Activated CD4-positive, alpha-beta T cell treated with anti-CD3 and anti-CD28 coated beads, Interleukin-2, amount 10 ng/mL, durations not matched to agents 24 days and 14 days (primary cell): ENCODE data around the gene SRPK3. TPM values are rescaled to one million over a fixed set of nuclear protein-coding genes. Genes with fewer than 3 reads are reported as not detected.

Source experiments
- DNase-seq: peaks from one replicate; pipeline ENCODE4 v3.0.0; 2022
- H3K27ac Mint-ChIP-seq: one replicate; pipeline ENCODE4 v1.8.0; 2022; ENCODE audit warnings: mild to moderate bottlenecking, mixed read lengths
- H3K27me3 Mint-ChIP-seq: one replicate; pipeline ENCODE4 v1.8.0; 2022; ENCODE audit warnings: mixed read lengths
- H3K36me3 Mint-ChIP-seq: one replicate; pipeline ENCODE4 v1.8.0; 2022; ENCODE audit warnings: low read depth, mild to moderate bottlenecking, mixed read lengths
- H3K4me1 Mint-ChIP-seq: one replicate; pipeline ENCODE4 v1.8.0; 2021; ENCODE audit warnings: mixed read lengths
- H3K4me3 Mint-ChIP-seq: one replicate; pipeline ENCODE4 v1.8.0; 2022; ENCODE audit warnings: mild to moderate bottlenecking, moderate library complexity, mixed read lengths
- H3K9me3 Mint-ChIP-seq: one replicate; pipeline ENCODE4 v1.8.0; 2021; ENCODE audit warnings: mixed read lengths
- intact Hi-C: fragments of 100-400 bp; cut with micrococcal nuclease; formaldehyde crosslinking; loops from one replicate; pipeline ENCODE4 v1.15.1; 2023
- total RNA-seq: library from RNA; stranded (reverse); gene quantifications from 2 replicates; pipeline ENCODE4 v1.2.3, GENCODE V29; 2022

Gene SRPK3
- total RNA-seq, 1 donor from 2014 or later: not detected

- no peak overlapping the region for H3K4me3 Mint-ChIP-seq
These were observed 10.0 kb upstream of the SRPK3 start for GRCh38 chrX:153770601-153771414.

GRCh38 chrX:153771415-153772315 is 9.2 kb upstream of the SRPK3 start:
- H3K4me1 Mint-ChIP-seq: no peaks in the 10 kb centered on the region
- no peaks in the 10 kb centered on the region for H3K9me3 Mint-ChIP-seq
- intact Hi-C loops: no loop called here
- no peak overlapping the region for H3K4me3 Mint-ChIP-seq
- no peak overlapping the region for H3K27ac Mint-ChIP-seq
- H3K36me3 Mint-ChIP-seq: no peaks in the 10 kb centered on the region
- no peak for DNase-seq
- H3K27me3 Mint-ChIP-seq: no peaks in the 10 kb centered on the region

More at GRCh38 chrX:153770601-153771414, 10.0 kb upstream of the SRPK3 start:
- H3K27me3 Mint-ChIP-seq: no peaks in the 10 kb centered on the region
- H3K4me1 Mint-ChIP-seq: peaks cover 2% of the 10 kb centered on the region
- H3K9me3 Mint-ChIP-seq: no peaks in the 10 kb centered on the region
- no peaks in the 10 kb centered on the region for H3K36me3 Mint-ChIP-seq
- H3K27ac Mint-ChIP-seq: no peak overlapping the region
- intact Hi-C loops: no loop called here
- DNase-seq: no peak

DNA sequence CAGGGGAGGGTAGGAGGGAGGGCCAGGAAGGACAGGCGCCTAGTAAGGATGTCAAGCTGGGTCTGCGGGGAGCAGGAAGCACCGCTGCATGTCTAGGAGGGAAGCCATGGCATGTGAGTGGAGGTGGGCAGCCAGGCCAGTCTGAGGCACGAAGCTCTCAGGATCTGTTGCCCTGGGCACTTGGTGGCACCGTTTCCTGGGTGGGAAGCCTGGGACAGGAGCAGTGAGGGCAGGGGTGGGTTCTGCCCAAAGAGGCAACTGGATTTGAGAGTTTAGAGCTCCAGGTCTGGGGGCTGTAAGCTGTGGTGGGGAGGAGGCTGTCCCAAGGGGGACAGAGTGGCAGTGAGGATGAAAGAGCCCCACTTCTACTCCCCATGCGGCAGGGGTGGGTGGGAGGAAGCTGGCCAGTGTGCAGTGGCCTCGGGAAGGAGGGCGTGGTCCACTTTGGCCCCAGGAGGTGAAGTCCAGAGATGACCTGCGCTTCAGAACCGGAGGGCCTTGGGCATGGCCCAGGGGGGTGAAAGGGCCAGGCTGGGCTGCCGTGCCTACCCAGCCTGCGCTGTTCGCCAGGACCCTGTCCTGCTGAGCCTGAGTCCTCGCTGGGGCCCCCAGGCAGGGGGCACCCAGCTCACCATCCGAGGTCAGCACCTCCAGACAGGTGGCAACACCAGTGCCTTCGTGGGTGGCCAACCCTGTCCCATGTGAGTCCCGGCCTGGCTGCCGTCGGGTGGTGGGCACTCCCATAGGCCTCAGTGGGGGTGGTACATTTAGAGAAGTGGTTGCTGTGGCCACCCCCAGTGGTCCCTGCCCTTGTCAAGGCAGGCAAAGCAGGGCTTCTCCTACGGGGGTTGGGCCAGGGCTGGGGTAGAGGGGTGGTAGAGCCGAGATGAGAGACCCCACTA is 8.3 kb upstream of the SRPK3 start:
- Mint-ChIP-seq H3K27me3 (no peaks in the 10 kb centered on the region), H3K4me3 (no peak overlapping the region), H3K9me3 (no peaks in the 10 kb centered on the region), H3K27ac (no peak overlapping the region), H3K36me3 (no peaks in the 10 kb centered on the region), H3K4me1 (no peaks in the 10 kb centered on the region)
- no peak for DNase-seq
- intact Hi-C loops: no loop called here

- Mint-ChIP-seq H3K9me3 (no peaks in the 10 kb centered on the region), H3K4me3 (no peak overlapping the region), H3K36me3 (no peaks in the 10 kb centered on the region), H3K4me1 (no peaks in the 10 kb centered on the region), H3K27ac (no peak overlapping the region), H3K27me3 (no peaks in the 10 kb centered on the region)
- intact Hi-C loops: no loop called here
- DNase-seq: no peak
These were observed 7.6 kb upstream of the SRPK3 start for GRCh38 chrX:153773218-153773611.

DNA sequence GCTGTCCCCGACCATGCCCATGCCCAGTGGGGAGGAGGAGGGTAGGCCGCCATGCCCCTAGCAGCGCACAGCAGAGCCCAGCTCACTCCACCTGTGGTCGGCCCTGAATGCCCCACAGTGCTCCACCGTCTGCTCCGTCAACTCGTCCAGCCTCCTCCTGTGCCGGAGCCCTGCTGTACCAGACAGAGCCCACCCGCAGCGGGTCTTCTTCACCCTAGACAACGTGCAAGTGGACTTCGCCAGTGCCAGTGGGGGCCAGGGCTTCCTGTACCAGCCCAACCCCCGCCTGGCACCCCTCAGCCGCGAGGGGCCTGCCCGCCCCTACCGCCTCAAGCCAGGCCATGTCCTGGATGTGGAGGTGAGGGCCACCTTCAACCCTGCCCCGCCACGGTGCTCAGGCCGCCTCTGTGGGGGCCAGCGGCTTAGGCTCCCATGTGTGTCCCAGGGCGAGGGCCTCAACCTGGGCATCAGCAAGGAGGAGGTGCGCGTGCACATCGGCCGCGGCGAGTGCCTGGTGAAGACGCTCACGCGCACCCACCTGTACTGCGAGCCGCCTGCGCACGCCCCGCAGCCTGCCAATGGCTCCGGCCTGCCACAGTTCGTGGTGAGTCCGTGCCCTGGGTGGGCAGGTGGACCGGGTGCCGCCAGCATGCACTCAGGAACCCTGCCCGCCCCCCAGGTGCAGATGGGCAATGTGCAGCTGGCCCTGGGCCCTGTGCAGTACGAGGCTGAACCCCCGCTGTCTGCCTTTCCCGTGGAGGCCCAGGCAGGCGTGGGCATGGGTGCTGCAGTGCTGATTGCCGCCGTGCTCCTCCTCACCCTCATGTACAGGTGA is 6.9 kb upstream of the SRPK3 start:
- no peak overlapping the region for H3K27ac Mint-ChIP-seq
- no peaks in the 10 kb centered on the region for H3K4me1 Mint-ChIP-seq
- no peaks in the 10 kb centered on the region for H3K9me3 Mint-ChIP-seq
- intact Hi-C loops: no loop called here
- no peak for DNase-seq
- H3K27me3 Mint-ChIP-seq: no peaks in the 10 kb centered on the region
- no peaks in the 10 kb centered on the region for H3K36me3 Mint-ChIP-seq
- H3K4me3 Mint-ChIP-seq: no peak overlapping the region

- no peak overlapping the region for H3K4me3 Mint-ChIP-seq
- no peak for DNase-seq
- no peaks in the 10 kb centered on the region for H3K4me1 Mint-ChIP-seq
- H3K27ac Mint-ChIP-seq: no peak overlapping the region
- no peaks in the 10 kb centered on the region for H3K9me3 Mint-ChIP-seq
- intact Hi-C loops: no loop called here
- no peaks in the 10 kb centered on the region for H3K27me3 Mint-ChIP-seq
- no peaks in the 10 kb centered on the region for H3K36me3 Mint-ChIP-seq
These were observed 6.1 kb upstream of the SRPK3 start for GRCh38 chrX:153774576-153775292.

- Mint-ChIP-seq H3K27me3 (peaks cover 6% of the 10 kb centered on the region), H3K4me3 (no peak overlapping the region), H3K4me1 (no peaks in the 10 kb centered on the region), H3K36me3 (no peaks in the 10 kb centered on the region), H3K9me3 (no peaks in the 10 kb centered on the region), H3K27ac (no peak overlapping the region)
- no peak for DNase-seq
- intact Hi-C loops: no loop called here
These were observed 5.3 kb upstream of the SRPK3 start for GRCh38 chrX:153775293-153776119.

DNA sequence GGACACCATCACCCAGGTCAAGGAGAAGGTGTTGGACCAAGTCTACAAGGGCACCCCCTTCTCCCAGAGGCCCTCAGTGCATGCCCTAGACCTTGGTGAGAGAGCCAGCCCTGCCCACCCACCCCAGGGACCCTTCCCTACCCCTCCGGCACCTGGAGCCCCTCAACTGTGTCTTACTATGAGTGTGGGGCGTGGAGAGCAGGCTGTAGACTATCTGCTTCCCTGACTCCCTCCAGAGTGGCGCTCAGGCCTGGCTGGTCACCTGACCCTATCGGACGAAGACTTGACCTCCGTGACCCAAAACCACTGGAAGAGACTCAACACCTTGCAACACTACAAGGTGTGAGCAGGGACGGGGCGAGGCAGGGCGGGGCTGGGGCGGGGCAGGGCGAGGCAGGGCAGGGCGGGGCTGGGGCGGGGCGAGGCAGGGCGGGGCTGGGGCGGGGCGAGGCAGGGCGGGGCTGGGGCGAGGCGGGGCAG is 4.7 kb upstream of the SRPK3 start:
- Mint-ChIP-seq H3K27me3 (peaks cover 6% of the 10 kb centered on the region), H3K27ac (no peak overlapping the region), H3K4me3 (no peak overlapping the region), H3K4me1 (no peaks in the 10 kb centered on the region), H3K36me3 (no peaks in the 10 kb centered on the region), H3K9me3 (no peaks in the 10 kb centered on the region)
- DNase-seq: no peak
- intact Hi-C loops: no loop called here

DNA sequence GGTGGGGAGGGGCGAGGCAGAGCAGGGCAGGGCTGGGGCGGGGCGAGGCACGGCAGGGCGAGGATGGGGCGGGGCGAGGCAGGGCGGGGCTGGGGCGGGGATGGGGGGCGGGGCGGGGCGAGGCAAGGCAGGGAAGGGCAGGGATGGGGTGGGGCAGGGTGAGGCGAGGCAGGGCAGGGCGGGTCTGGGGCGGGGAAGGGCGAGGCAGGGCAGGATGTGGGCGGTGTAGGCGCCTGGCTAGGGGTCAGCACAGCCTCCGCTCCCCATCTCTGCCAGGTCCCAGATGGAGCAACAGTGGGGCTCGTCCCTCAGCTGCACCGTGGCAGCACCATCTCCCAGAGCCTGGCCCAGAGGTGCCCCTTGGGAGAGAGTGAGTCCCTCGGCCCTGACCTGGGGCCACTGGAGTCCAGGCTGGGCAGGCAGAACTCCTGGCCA is 4.2 kb upstream of the SRPK3 start:
- Mint-ChIP-seq H3K9me3 (no peaks in the 10 kb centered on the region), H3K36me3 (no peaks in the 10 kb centered on the region), H3K4me3 (no peak overlapping the region), H3K4me1 (no peaks in the 10 kb centered on the region), H3K27me3 (peaks cover 6% of the 10 kb centered on the region), H3K27ac (no peak overlapping the region)
- DNase-seq: no peak
- intact Hi-C loops: no loop called here

GRCh38 chrX:153777261-153778090 is 3.4 kb upstream of the SRPK3 start:
- intact Hi-C loops: no loop called here
- Mint-ChIP-seq H3K4me1 (no peaks in the 10 kb centered on the region), H3K27ac (no peak overlapping the region), H3K36me3 (no peaks in the 10 kb centered on the region), H3K9me3 (no peaks in the 10 kb centered on the region), H3K27me3 (peaks cover 6% of the 10 kb centered on the region), H3K4me3 (no peak overlapping the region)
- no peak for DNase-seq

DNA sequence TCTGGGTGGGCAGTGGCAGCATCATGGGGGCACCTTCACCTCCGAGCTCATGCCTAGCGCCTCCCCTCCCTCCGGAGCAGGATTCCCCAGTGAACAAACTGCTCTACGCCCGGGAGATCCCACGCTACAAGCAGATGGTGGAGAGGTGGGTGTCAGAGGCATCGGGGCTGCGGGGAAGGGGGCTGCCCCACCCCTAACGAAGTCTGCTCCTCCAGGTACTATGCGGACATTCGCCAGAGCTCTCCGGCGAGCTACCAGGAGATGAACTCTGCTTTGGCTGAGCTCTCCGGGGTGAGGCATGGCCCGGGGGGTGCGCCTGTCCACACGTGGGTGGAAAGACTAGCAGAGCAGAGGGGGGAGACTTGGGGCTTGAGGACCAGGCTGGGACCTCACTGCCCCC is 2.7 kb upstream of the SRPK3 start:
- Mint-ChIP-seq H3K27me3 (peaks cover 6% of the 10 kb centered on the region), H3K9me3 (no peaks in the 10 kb centered on the region), H3K27ac (no peak overlapping the region), H3K4me1 (no peaks in the 10 kb centered on the region), H3K36me3 (no peaks in the 10 kb centered on the region), H3K4me3 (no peak overlapping the region)
- intact Hi-C loops: no loop called here
- no peak for DNase-seq
